ENCODE measurements around the gene HPSE2. TPM values are rescaled to one million over a fixed set of nuclear protein-coding genes. Genes with fewer than 3 reads are reported as not detected.

HPSE2 gene
- total RNA-seq, 1 donor from 2014 or later = 10.6 TPM

GRCh38 chr10:98646998-98647917 lies 588.4 kb downstream of the HPSE2 start:
- H3K9me3 ChIP-seq = no peaks in the 10 kb centered on the region
- H3K4me1 ChIP-seq = no peaks in the 10 kb centered on the region
- intact Hi-C loops (cut with DNase I) = no loop called here
- no peaks in the 10 kb centered on the region for H3K27me3 ChIP-seq
- no peak for DNase-seq (ENCODE audit: extremely low spot score in 2 of 2)
- H3K4me3 ChIP-seq = no peak overlapping the region
- H3K27ac ChIP-seq = no peak overlapping the region
- TF ChIP-seq, protein P1, sequence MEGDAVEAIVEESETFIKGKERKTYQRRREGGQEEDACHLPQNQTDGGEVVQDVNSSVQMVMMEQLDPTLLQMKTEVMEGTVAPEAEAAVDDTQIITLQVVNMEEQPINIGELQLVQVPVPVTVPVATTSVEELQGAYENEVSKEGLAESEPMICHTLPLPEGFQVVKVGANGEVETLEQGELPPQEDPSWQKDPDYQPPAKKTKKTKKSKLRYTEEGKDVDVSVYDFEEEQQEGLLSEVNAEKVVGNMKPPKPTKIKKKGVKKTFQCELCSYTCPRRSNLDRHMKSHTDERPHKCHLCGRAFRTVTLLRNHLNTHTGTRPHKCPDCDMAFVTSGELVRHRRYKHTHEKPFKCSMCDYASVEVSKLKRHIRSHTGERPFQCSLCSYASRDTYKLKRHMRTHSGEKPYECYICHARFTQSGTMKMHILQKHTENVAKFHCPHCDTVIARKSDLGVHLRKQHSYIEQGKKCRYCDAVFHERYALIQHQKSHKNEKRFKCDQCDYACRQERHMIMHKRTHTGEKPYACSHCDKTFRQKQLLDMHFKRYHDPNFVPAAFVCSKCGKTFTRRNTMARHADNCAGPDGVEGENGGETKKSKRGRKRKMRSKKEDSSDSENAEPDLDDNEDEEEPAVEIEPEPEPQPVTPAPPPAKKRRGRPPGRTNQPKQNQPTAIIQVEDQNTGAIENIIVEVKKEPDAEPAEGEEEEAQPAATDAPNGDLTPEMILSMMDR (IDR thresholded peaks at IDR 0.05) = no peak
- no peaks in the 10 kb centered on the region for H3K36me3 ChIP-seq

- Histone ChIP-seq H3K27me3 (no peaks in the 10 kb centered on the region), H3K36me3 (no peaks in the 10 kb centered on the region), H3K4me1 (no peaks in the 10 kb centered on the region), H3K4me3 (no peak overlapping the region), H3K27ac (no peak overlapping the region), H3K9me3 (no peaks in the 10 kb centered on the region)
- TF ChIP-seq, protein P1 (IDR thresholded peaks at IDR 0.05) = no peak
- no peak for TF ChIP-seq POLR2A (IDR thresholded peaks at IDR 0.05)
- TF ChIP-seq POLR2AphosphoS5 (IDR thresholded peaks at IDR 0.05; ENCODE audit: insufficient read depth in 1 of 2, low read depth in 1 of 2) = no peak
- DNase-seq (ENCODE audit: extremely low spot score in 2 of 2) = no peak
- intact Hi-C loops (cut with DNase I) = no loop called here
Observed at GRCh38 chr10:98644466-98644865, 591.2 kb downstream of the HPSE2 start.

DNA sequence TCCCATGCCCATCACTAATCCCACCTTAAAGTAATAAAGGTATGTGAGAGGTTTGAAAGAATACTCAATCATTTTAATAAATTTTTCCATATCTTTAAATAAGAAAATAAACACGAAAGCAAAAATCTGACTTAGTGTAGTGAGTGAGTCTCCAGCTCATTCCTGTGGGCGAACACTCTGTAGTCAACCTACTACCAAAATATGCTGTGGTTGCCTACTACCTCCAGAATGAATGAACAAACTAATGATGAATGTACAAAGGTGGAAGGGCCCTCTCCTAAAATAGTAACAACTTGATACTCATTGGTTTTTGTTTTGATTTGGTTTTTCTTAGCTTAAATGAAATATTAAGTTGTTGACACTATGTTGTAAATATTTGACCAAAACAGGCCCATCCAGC lies 593.4 kb downstream of the HPSE2 start:
- H3K9me3 ChIP-seq = no peaks in the 10 kb centered on the region
- no peak overlapping the region for H3K4me3 ChIP-seq
- H3K36me3 ChIP-seq = no peaks in the 10 kb centered on the region
- TF ChIP-seq, protein P1 (IDR thresholded peaks at IDR 0.05) = no peak
- TF ChIP-seq POLR2AphosphoS5 (IDR thresholded peaks at IDR 0.05; ENCODE audit: insufficient read depth in 1 of 2, low read depth in 1 of 2) = no peak
- TF ChIP-seq POLR2A (IDR thresholded peaks at IDR 0.05) = no peak
- H3K27ac ChIP-seq = no peak overlapping the region
- H3K4me1 ChIP-seq = no peaks in the 10 kb centered on the region
- intact Hi-C loops (cut with DNase I) = no loop called here
- DNase-seq (ENCODE audit: extremely low spot score in 2 of 2) = no peak
- no peaks in the 10 kb centered on the region for H3K27me3 ChIP-seq

GRCh38 chr10:98638920-98639319 lies 596.7 kb downstream of the HPSE2 start:
- Histone ChIP-seq H3K36me3 (no peaks in the 10 kb centered on the region), H3K27ac (no peak overlapping the region), H3K4me3 (no peak overlapping the region), H3K4me1 (no peaks in the 10 kb centered on the region), H3K27me3 (no peaks in the 10 kb centered on the region), H3K9me3 (no peaks in the 10 kb centered on the region)
- intact Hi-C loops (cut with DNase I) = no loop called here
- DNase-seq (ENCODE audit: extremely low spot score in 2 of 2) = no peak
- TF ChIP-seq POLR2AphosphoS5 (IDR thresholded peaks at IDR 0.05; ENCODE audit: insufficient read depth in 1 of 2, low read depth in 1 of 2) = no peak
- TF ChIP-seq, protein P1 (IDR thresholded peaks at IDR 0.05) = no peak

DNA sequence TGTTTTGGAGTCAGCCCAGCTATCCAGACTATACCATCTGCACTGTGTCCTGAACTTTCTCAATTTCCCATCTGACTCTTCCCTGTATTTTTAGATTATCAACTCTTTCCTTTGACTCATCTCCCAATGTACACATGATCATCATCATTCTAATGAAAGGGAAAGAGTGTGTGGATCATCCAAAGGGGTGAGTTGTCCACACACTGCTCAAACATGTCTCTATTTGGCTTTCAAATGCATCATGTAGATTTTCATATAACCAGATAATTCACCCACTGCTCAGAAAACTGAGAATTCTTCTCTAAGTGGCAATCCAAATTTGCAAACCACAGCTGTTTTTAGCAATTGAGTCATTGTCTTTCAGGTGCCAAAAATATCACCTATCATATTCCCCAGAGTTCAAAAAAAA lies 598.7 kb downstream of the HPSE2 start:
- no peak for TF ChIP-seq POLR2AphosphoS5 (IDR thresholded peaks at IDR 0.05; ENCODE audit: insufficient read depth in 1 of 2, low read depth in 1 of 2)
- TF ChIP-seq POLR2A (IDR thresholded peaks at IDR 0.05) = no peak
- TF ChIP-seq, protein P1 (IDR thresholded peaks at IDR 0.05) = no peak
- no peaks in the 10 kb centered on the region for H3K36me3 ChIP-seq
- intact Hi-C loops (cut with DNase I) = no loop called here

More for the DNA sequence above, 598.7 kb downstream of the HPSE2 start:
- no peak for DNase-seq (ENCODE audit: extremely low spot score in 2 of 2)
- no peaks in the 10 kb centered on the region for H3K4me1 ChIP-seq
- no peak overlapping the region for H3K4me3 ChIP-seq
- H3K27ac ChIP-seq = no peak overlapping the region
- H3K27me3 ChIP-seq = no peaks in the 10 kb centered on the region
- H3K9me3 ChIP-seq = no peaks in the 10 kb centered on the region

Data from vagina (tissue), 2 donors.